ENCODE data around the gene EXOC6B. TPM values are rescaled to one million over a fixed set of nuclear protein-coding genes. Genes with fewer than 3 reads are reported as not detected.

Gene EXOC6B
- total RNA-seq, 1 experiment from 2014 or later: 40.1 TPM

DNA sequence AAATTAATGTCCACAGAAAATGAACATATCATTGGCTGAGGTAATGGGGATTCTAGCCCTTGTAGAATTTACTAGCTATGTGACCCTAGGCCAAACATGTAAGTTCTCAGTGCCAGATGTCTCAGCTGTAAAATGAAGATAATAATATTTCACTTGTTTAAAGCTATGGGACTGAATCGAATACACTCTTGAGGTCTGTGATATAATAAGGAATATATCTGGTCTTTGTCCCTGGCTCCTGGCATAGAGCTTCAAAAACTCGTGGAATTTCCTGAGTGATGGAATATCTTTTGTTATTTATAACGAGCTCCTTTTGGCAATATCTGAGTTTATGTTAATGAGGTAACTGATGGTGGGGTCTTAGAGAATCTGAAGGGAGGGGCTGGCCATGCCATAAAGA lies 476.8 kb downstream of the EXOC6B start:
- Histone ChIP-seq H4K8ac (replicated peaks; ENCODE audit: insufficient read length, low read depth, low read length) (no peak overlapping the region), H2BK5ac (ENCODE audit: insufficient read length, low read length) (no peak overlapping the region), H2BK120ac (ENCODE audit: low read depth, low read length, poor library complexity, severe bottlenecking) (no peak overlapping the region), H3K56ac (ENCODE audit: insufficient read length, low read depth, low read length) (no peak overlapping the region), H3K79me2 (ENCODE audit: insufficient read depth, low read length) (no peaks in the 10 kb centered on the region), H3K23ac (ENCODE audit: insufficient read length, low read depth, low read length) (no peak overlapping the region), H2AK5ac (ENCODE audit: insufficient read length, low read length) (no peak overlapping the region), H4K20me1 (ENCODE audit: control insufficient read depth, insufficient read depth, insufficient read length) (no peaks in the 10 kb centered on the region), H3K14ac (ENCODE audit: insufficient read depth, low read length) (no peak overlapping the region), H2BK12ac (ENCODE audit: insufficient read length, low read depth, low read length) (no peak overlapping the region), H3K79me1 (ENCODE audit: insufficient read depth, low read depth, low read length, poor library complexity, severe bottlenecking) (no peaks in the 10 kb centered on the region), H4K91ac (ENCODE audit: insufficient read length, low read depth, low read length) (no peak overlapping the region), H3K9ac (ENCODE audit: extremely low read depth, insufficient read length, low read length) (no peak overlapping the region), H3K9me3 (ENCODE audit: control insufficient read depth, low read depth, low read length) (no peaks in the 10 kb centered on the region), H4K5ac (ENCODE audit: insufficient read length, low read depth, low read length) (no peak overlapping the region), H2BK15ac (ENCODE audit: low read depth, low read length) (no peak overlapping the region), H3T11ph (ENCODE audit: low read length) (no peak overlapping the region), H3K4me1 (ENCODE audit: insufficient read depth, low read length) (no peaks in the 10 kb centered on the region), H3K4ac (ENCODE audit: low read depth, low read length) (no peak overlapping the region), H3K23me2 (ENCODE audit: insufficient read length, low read depth, low read length, poor library complexity, severe bottlenecking) (no peaks in the 10 kb centered on the region), H3K27ac (ENCODE audit: insufficient read length, low read depth, low read length) (no peak overlapping the region), H3K4me2 (ENCODE audit: insufficient read depth, insufficient read length, low read length) (no peak overlapping the region), H2BK20ac (ENCODE audit: low read depth, low read length, poor library complexity, severe bottlenecking) (no peak overlapping the region), H3K27me3 (ENCODE audit: insufficient read depth, low read length) (no peaks in the 10 kb centered on the region), H3K18ac (ENCODE audit: insufficient read length, low read depth, low read length) (no peak overlapping the region), H2AFZ (ENCODE audit: low read length) (no peak overlapping the region)
- Mint-ChIP-seq H3K4me1 (peaks cover 12 to 18% of the 10 kb centered on the region in 2 experiments), H3K27ac (no peak overlapping the region), H3K36me3 (ENCODE audit: insufficient read depth in 1 of 3, low read depth in 3 of 3) (peaks cover 8 to 10% (median 9%) of the 10 kb centered on the region in 3 experiments), H3K4me3 (no peak overlapping the region), H3K27me3 (ENCODE audit: low read depth) (no peaks in the 10 kb centered on the region), H3K9me3 (peaks cover 8 to 9% of the 10 kb centered on the region in 2 experiments)
- DNase-seq: no peak
- TF ChIP-seq, protein P1, sequence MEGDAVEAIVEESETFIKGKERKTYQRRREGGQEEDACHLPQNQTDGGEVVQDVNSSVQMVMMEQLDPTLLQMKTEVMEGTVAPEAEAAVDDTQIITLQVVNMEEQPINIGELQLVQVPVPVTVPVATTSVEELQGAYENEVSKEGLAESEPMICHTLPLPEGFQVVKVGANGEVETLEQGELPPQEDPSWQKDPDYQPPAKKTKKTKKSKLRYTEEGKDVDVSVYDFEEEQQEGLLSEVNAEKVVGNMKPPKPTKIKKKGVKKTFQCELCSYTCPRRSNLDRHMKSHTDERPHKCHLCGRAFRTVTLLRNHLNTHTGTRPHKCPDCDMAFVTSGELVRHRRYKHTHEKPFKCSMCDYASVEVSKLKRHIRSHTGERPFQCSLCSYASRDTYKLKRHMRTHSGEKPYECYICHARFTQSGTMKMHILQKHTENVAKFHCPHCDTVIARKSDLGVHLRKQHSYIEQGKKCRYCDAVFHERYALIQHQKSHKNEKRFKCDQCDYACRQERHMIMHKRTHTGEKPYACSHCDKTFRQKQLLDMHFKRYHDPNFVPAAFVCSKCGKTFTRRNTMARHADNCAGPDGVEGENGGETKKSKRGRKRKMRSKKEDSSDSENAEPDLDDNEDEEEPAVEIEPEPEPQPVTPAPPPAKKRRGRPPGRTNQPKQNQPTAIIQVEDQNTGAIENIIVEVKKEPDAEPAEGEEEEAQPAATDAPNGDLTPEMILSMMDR (conservative IDR thresholded peaks at IDR 0.05): no peak
- WGBS (ENCODE audit: extremely low coverage, insufficient read length, low lambda C conversion rate): no CpG with 5 or more reads among the region's 3 CpGs
